OCI-LY1 (cell line): ENCODE results near the gene PACC1.

Source experiments
- H2AFZ ChIP-seq: fragments of 200-600 bp; sonication (generic), shearing (Covaris generic); 2 replicates; pipeline ENCODE4 v1.6.0; 2014; ENCODE audit warnings: antibody characterized with exemption, mild to moderate bottlenecking, low read length
- H3F3A ChIP-seq: fragments of 200-600 bp; sonication (generic), shearing (Covaris generic); 2 replicates; pipeline ENCODE4 v1.6.0; 2014; ENCODE audit warnings: mild to moderate bottlenecking, antibody characterized with exemption, low read length, moderate library complexity; ENCODE audit not compliant: insufficient read depth
- H3K27ac ChIP-seq: fragments of 200-600 bp; sonication (generic); 2 replicates; pipeline ENCODE4 v1.5.1; 2014; ENCODE audit warnings: low read length, mixed run types, mild to moderate bottlenecking, low read depth; ENCODE audit not compliant: poor library complexity, severe bottlenecking
- H3K27me3 ChIP-seq: fragments of 200-600 bp; sonication (generic); 2 replicates; pipeline ENCODE4 v1.6.0; 2014; ENCODE audit warnings: antibody characterized with exemption, mild to moderate bottlenecking, low read length, moderate library complexity; ENCODE audit not compliant: insufficient read depth
- H3K36me3 ChIP-seq: fragments of 200-600 bp; sonication (generic); 2 replicates; pipeline ENCODE4 v1.6.1; 2014; ENCODE audit warnings: mild to moderate bottlenecking, antibody characterized with exemption, low read length, moderate library complexity, mixed read lengths; ENCODE audit not compliant: insufficient read depth
- H3K4me1 ChIP-seq: fragments of 200-600 bp; sonication (generic); 2 replicates; pipeline ENCODE4 v1.5.1; 2014; ENCODE audit warnings: mild to moderate bottlenecking, low read length, moderate library complexity; ENCODE audit not compliant: insufficient read depth, severe bottlenecking
- H3K4me2 ChIP-seq: fragments of 200-600 bp; sonication (generic), shearing (Covaris generic); 2 replicates; pipeline ENCODE4 v1.6.1; 2014; ENCODE audit warnings: low read length
- H3K4me3 ChIP-seq: fragments of 200-600 bp; sonication (generic); 2 replicates; pipeline ENCODE4 v1.5.1; 2014; ENCODE audit warnings: low read length, low read depth, mild to moderate bottlenecking, mixed read lengths; ENCODE audit not compliant: poor library complexity, severe bottlenecking
- H3K79me2 ChIP-seq: fragments of 200-600 bp; shearing (Covaris generic); 2 replicates; pipeline ENCODE4 v1.6.1; 2016; ENCODE audit warnings: mixed run types, low read length, mixed read lengths; ENCODE audit not compliant: insufficient read depth
- H3K9ac ChIP-seq: fragments of 200-600 bp; sonication (generic), shearing (Covaris generic); 2 replicates; pipeline ENCODE4 v1.6.1; 2014; ENCODE audit warnings: mild to moderate bottlenecking, low read length, mixed read lengths
- H3K9me2 ChIP-seq: fragments of 200-600 bp; sonication (generic), shearing (Covaris generic); 2 replicates; pipeline ENCODE4 v1.6.1; 2014; ENCODE audit warnings: low read depth, mild to moderate bottlenecking, low read length, mixed read lengths
- H3K9me3 ChIP-seq: fragments of 200-600 bp; shearing (Covaris generic); 2 replicates; pipeline ENCODE4 v1.6.1; 2014; ENCODE audit warnings: low read length, mixed read lengths
- H4K20me1 ChIP-seq: fragments of 200-600 bp; sonication (generic), shearing (Covaris generic); 2 replicates; pipeline ENCODE4 v1.6.0; 2016; ENCODE audit warnings: mild to moderate bottlenecking, low read length; ENCODE audit not compliant: insufficient read depth
- CTCF ChIP-seq: fragments of 200-600 bp; sonication (generic), shearing (Covaris generic); IDR thresholded peaks from 2 replicates; pipeline ENCODE4 v1.5.1; 2017; ENCODE audit warnings: mild to moderate bottlenecking, antibody characterized with exemption, low read length, moderate library complexity, mixed read lengths
- EZH2 ChIP-seq: fragments of 200-600 bp; sonication (generic), shearing (Covaris generic); IDR thresholded peaks from 2 replicates; pipeline ENCODE4 v1.8.0; 2017; ENCODE audit warnings: borderline replicate concordance, mixed run types, mild to moderate bottlenecking, antibody characterized with exemption, low read length, moderate library complexity, mixed read lengths

Gene PACC1

GRCh38 chr1:212346601-212347000 is 68.1 kb downstream of the PACC1 start:
- H3K4me1 ChIP-seq = no peaks in the 10 kb centered on the region
- no peak overlapping the region for H3K4me3 ChIP-seq
- no peaks in the 10 kb centered on the region for H3F3A ChIP-seq
- no peak overlapping the region for H3K27ac ChIP-seq
- no peaks in the 10 kb centered on the region for H3K27me3 ChIP-seq
- H4K20me1 ChIP-seq = no peaks in the 10 kb centered on the region
- H3K36me3 ChIP-seq = peaks cover 71% of the 10 kb centered on the region
- H3K9ac ChIP-seq = no peak overlapping the region
- TF ChIP-seq CTCF = no peak
- TF ChIP-seq EZH2 = no peak
- no peak overlapping the region for H3K4me2 ChIP-seq
- no peak overlapping the region for H2AFZ ChIP-seq
- no peaks in the 10 kb centered on the region for H3K9me2 ChIP-seq
- H3K79me2 ChIP-seq = no peaks in the 10 kb centered on the region
- no peaks in the 10 kb centered on the region for H3K9me3 ChIP-seq

GRCh38 chr1:212344905-212345304 is 69.8 kb downstream of the PACC1 start:
- no peak overlapping the region for H3K4me2 ChIP-seq
- no peak overlapping the region for H3K27ac ChIP-seq
- H3F3A ChIP-seq = no peaks in the 10 kb centered on the region
- no peaks in the 10 kb centered on the region for H3K9me2 ChIP-seq
- no peaks in the 10 kb centered on the region for H4K20me1 ChIP-seq
- no peaks in the 10 kb centered on the region for H3K9me3 ChIP-seq
- no peaks in the 10 kb centered on the region for H3K4me1 ChIP-seq
- no peaks in the 10 kb centered on the region for H3K27me3 ChIP-seq
- peaks cover 73% of the 10 kb centered on the region for H3K36me3 ChIP-seq
- H2AFZ ChIP-seq = no peak overlapping the region
- H3K79me2 ChIP-seq = no peaks in the 10 kb centered on the region
- no peak overlapping the region for H3K4me3 ChIP-seq
- TF ChIP-seq CTCF (no peak), EZH2 (no peak)
- H3K9ac ChIP-seq = no peak overlapping the region

GRCh38 chr1:212341090-212341489 is 73.6 kb downstream of the PACC1 start:
- H3K36me3 ChIP-seq = peaks cover 53% of the 10 kb centered on the region
- no peaks in the 10 kb centered on the region for H3K27me3 ChIP-seq
- no peak overlapping the region for H3K4me2 ChIP-seq
- no peaks in the 10 kb centered on the region for H3K9me2 ChIP-seq
- H3K9me3 ChIP-seq = no peaks in the 10 kb centered on the region
- H3K4me3 ChIP-seq = no peak overlapping the region
- H3F3A ChIP-seq = no peaks in the 10 kb centered on the region
- no peaks in the 10 kb centered on the region for H3K79me2 ChIP-seq
- H3K27ac ChIP-seq = no peak overlapping the region
- no peak for TF ChIP-seq EZH2
- TF ChIP-seq CTCF = no peak
- H4K20me1 ChIP-seq = no peaks in the 10 kb centered on the region
- no peaks in the 10 kb centered on the region for H3K4me1 ChIP-seq
- no peak overlapping the region for H3K9ac ChIP-seq
- H2AFZ ChIP-seq = no peak overlapping the region
